ENCODE results near the gene ATP2C2.

DNA sequence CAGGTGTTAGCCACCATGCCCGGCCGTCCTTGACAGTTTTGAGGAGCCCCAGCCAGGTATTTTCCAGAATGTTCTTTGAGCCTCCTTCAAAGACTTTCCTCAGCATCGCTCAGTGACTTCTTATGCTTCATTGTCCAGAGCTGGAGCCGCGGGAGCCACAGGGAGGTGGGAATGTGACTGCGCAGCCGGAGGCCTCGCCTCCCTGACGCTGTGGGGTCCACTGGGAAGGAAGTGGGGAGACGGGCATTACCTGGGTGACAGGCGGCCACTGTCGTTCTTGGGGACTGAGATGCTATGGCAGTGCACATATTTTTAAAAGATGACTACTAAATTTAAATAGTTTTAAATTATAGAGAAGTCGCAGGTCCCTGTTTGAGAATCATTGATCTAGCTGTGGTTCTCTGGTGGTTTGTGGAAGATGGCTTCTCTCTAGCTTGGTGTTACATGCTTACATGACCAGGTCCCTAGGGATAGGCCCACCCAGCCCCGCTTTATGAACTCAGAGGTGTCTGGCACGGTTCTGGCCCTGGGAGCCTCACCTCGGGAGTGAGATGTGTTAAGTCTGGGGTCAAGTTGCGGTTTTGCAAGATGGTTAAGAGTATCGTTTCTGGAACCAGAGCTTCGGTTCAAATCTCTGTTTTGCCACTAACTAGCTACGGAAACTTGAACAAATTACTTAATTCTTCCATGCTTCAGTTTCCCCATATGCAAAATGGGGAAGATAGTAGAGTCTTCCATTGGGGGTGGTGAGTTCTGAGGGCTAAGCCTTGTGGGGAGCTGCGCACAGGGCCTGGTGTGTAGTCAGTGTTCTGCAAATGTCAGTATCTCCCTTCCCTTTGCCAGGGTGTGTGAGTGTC, 53.0 kb downstream of the ATP2C2 start:
- TF ChIP-seq, protein P1, sequence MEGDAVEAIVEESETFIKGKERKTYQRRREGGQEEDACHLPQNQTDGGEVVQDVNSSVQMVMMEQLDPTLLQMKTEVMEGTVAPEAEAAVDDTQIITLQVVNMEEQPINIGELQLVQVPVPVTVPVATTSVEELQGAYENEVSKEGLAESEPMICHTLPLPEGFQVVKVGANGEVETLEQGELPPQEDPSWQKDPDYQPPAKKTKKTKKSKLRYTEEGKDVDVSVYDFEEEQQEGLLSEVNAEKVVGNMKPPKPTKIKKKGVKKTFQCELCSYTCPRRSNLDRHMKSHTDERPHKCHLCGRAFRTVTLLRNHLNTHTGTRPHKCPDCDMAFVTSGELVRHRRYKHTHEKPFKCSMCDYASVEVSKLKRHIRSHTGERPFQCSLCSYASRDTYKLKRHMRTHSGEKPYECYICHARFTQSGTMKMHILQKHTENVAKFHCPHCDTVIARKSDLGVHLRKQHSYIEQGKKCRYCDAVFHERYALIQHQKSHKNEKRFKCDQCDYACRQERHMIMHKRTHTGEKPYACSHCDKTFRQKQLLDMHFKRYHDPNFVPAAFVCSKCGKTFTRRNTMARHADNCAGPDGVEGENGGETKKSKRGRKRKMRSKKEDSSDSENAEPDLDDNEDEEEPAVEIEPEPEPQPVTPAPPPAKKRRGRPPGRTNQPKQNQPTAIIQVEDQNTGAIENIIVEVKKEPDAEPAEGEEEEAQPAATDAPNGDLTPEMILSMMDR (IDR thresholded peaks at IDR 0.05), result no peak
- no peak for TF ChIP-seq EP300 (IDR thresholded peaks at IDR 0.05)
